HepG2 (cell line): ENCODE results near the gene ACSF3. TPM values are rescaled to one million over a fixed set of nuclear protein-coding genes. Genes with fewer than 3 reads are reported as not detected.

Source experiments
- ATAC-seq: fragments of 200-7000 bp; cut with Tn5 transposase; 3 replicates; pipeline ENCODE4 v1.9.1; 2020; ENCODE audit warnings: mild to moderate bottlenecking, moderate library complexity
- BruUV-seq: library from RNA; stranded (reverse); fragments of 400-500 nt; replicated peaks from 2 replicates; lab custom pipeline; 2021; lab: Mats Ljungman, UMichigan
- CTCF ChIA-PET: fragments of 300-600 bp; formaldehyde crosslinking; extraction: SDS; loops from one replicate; lab custom pipeline; 2021; ENCODE audit warnings: low total read pairs, inconsistent platforms, low intra/inter-chr PET ratio; lab: Yijun Ruan, JAX
- POLR2A ChIA-PET: fragments of 350-600 bp; sonication (Branson Sonifier 250); formaldehyde crosslinking; loops from one replicate; lab custom pipeline; 2020; ENCODE audit warnings: antibody characterized with exemption, inconsistent platforms; lab: Yijun Ruan, JAX
- DNase-seq: peaks from one replicate; pipeline ENCODE4 v3.0.0-alpha.2; 2015; ENCODE audit warnings: low spot score
- FAIRE-seq: peaks from 3 replicates; lab custom pipeline; 2011; peaks lifted over from hg19 to GRCh38; lab: Jason Lieb, UNC
- H2AFZ ChIP-seq: one replicate; pipeline ENCODE4 v1.6.1; 2011; ENCODE audit warnings: low read length, inconsistent platforms
- H3K27ac ChIP-seq: fragments of 300-600 bp; 3 replicates; pipeline ENCODE4 v1.8.0; 2011; ENCODE audit warnings: mixed run types, mild to moderate bottlenecking, mixed read lengths, low read length, inconsistent platforms; ENCODE audit not compliant: insufficient read depth; ENCODE audit errors: extremely low read length
- H3K27me3 ChIP-seq, 2 experiments: fragments of 200-600 bp in 1 of 2; 2 replicates in 1 of 2; 3 replicates in 1 of 2; pipeline versions ENCODE4 v1.6.0 to v1.8.0; 2011; ENCODE audit warnings: low read length in 2 of 2, mild to moderate bottlenecking in 2 of 2, moderate library complexity in 2 of 2, inconsistent platforms in 1 of 2; ENCODE audit not compliant: insufficient read depth in 2 of 2, control insufficient read depth in 1 of 2
- H3K36me3 ChIP-seq, 2 experiments: fragments of 200-600 bp in 1 of 2; replicated peaks in 1 of 2; 2 replicates in 1 of 2; 3 replicates in 1 of 2; pipeline versions ENCODE4 v1.5.1 to v1.8.0; 2011; ENCODE audit warnings: low read length in 2 of 2, inconsistent platforms in 1 of 2; ENCODE audit not compliant: insufficient read depth in 2 of 2, control insufficient read depth in 1 of 2
- H3K4me1 ChIP-seq: 2 replicates; pipeline ENCODE4 v1.5.1; 2012; ENCODE audit warnings: low read length, inconsistent platforms; ENCODE audit not compliant: insufficient read depth
- H3K4me2 ChIP-seq: 2 replicates; pipeline ENCODE4 v1.6.0; 2011; ENCODE audit warnings: low read depth, low read length, inconsistent platforms
- H3K4me3 ChIP-seq, 3 experiments: fragments of 200-600 bp in 1 of 3; sonication (generic), shearing (Covaris generic) in 1 of 3; replicated peaks in 1 of 3; 2 replicates each; pipeline ENCODE4 v1.5.1; 2011 to 2016; ENCODE audit warnings: low read length in 3 of 3, inconsistent platforms in 2 of 3, low read depth in 2 of 3, mild to moderate bottlenecking in 2 of 3, control low read depth in 1 of 3, mixed read lengths in 1 of 3; ENCODE audit not compliant: insufficient read depth in 1 of 3
- H3K79me2 ChIP-seq: one replicate; pipeline ENCODE4 v1.6.1; 2011; ENCODE audit warnings: low read length, inconsistent platforms; ENCODE audit not compliant: insufficient read depth
- H3K9ac ChIP-seq: 2 replicates; pipeline ENCODE4 v1.6.0; 2011; ENCODE audit warnings: mild to moderate bottlenecking, low read depth, low read length, inconsistent platforms; ENCODE audit not compliant: insufficient read depth
- H3K9me3 ChIP-seq: 2 replicates; pipeline ENCODE4 v1.5.1; 2012; ENCODE audit warnings: mild to moderate bottlenecking, low read length
- H4K20me1 ChIP-seq: 2 replicates; pipeline ENCODE4 v1.6.0; 2011; ENCODE audit warnings: inconsistent platforms, mild to moderate bottlenecking, low read length, moderate library complexity; ENCODE audit not compliant: insufficient read depth
- EZH2 ChIP-seq: conservative IDR thresholded peaks from 2 replicates; pipeline ENCODE4 v1.6.1; 2012; ENCODE audit warnings: mild to moderate bottlenecking, low read depth, low read length, moderate library complexity
- KDM5B ChIP-seq: sonication (generic); formaldehyde crosslinking; IDR thresholded peaks from 2 replicates; pipeline ENCODE4 v1.4.0; 2020; ENCODE audit warnings: missing genetic modification reagents, mild to moderate bottlenecking, borderline replicate concordance
- MXI1 ChIP-seq: IDR thresholded peaks from 3 replicates; pipeline ENCODE4 v1.6.1; 2012; ENCODE audit warnings: low read depth, low read length, inconsistent platforms, borderline replicate concordance
- PRPF4 ChIP-seq: fragments of 200-400 bp; formaldehyde crosslinking; IDR thresholded peaks from 2 replicates; pipeline ENCODE4 v1.6.1; 2016; ENCODE audit warnings: low read length, low read depth; ENCODE audit not compliant: poor library complexity, severe bottlenecking
- RXRB ChIP-seq: IDR thresholded peaks from 2 replicates; pipeline ENCODE4 v1.6.1; 2016; ENCODE audit warnings: borderline replicate concordance, missing genetic modification reagents, missing compliant biosample characterization
- ZNF746 ChIP-seq: sonication (generic); formaldehyde crosslinking; IDR thresholded peaks from 2 replicates; pipeline ENCODE4 v1.8.0; 2022; ENCODE audit warnings: mild to moderate bottlenecking, missing genetic modification reagents
- ZNF772 ChIP-seq: sonication (generic); formaldehyde crosslinking; IDR thresholded peaks from 2 replicates; pipeline ENCODE4 v1.5.0; 2020; ENCODE audit warnings: mild to moderate bottlenecking, missing genetic modification reagents
- ZNF839 ChIP-seq: sonication (generic); formaldehyde crosslinking; IDR thresholded peaks from 2 replicates; pipeline ENCODE4 v1.4.0; 2020; ENCODE audit warnings: missing genetic modification reagents, mild to moderate bottlenecking, borderline replicate concordance
- WGBS: methylation state at CpG from one replicate; pipeline ENCODE4 v1.1.6; 2017; ENCODE audit warnings: low lambda C conversion rate; 5-methylcytosine and 5-hydroxymethylcytosine counted together
- in situ Hi-C: cut with HindIII; loops from 2 replicates; pipeline ENCODE4 v1.10.0; 2017; ENCODE audit warnings: low pct_unique_long_range_greater_than_20kb; ENCODE audit not compliant: extremely low pct_ligation_motif_present
- intact Hi-C: fragments of 100-400 bp; cut with micrococcal nuclease; formaldehyde crosslinking; loops from one replicate; pipeline ENCODE4 v1.10.0; 2022; ENCODE audit not compliant: unreplicated experiment
- polyA plus RNA-seq, 8 experiments: library from polyadenylated mRNA; depleted of rRNA in 3 of 8; stranded (reverse) in 7 of 8; unstranded in 1 of 8; fragments of >200 nt; fragmentation: Illumina TruSeq in 4 of 8; extraction: Trizol in 4 of 8; gene quantifications; 2 replicates each; pipeline versions ENCODE4 v1.2.1 to v1.2.3, GENCODE V29; 2011 to 2016; ENCODE audit warnings: low read depth in 4 of 8, missing spikeins in 1 of 8, mixed read lengths in 1 of 8; ENCODE audit not compliant: insufficient read depth in 1 of 8
- total RNA-seq, 5 experiments: library from RNA; depleted of rRNA; stranded (reverse); fragments of >200 nt; fragmentation: Illumina TruSeq; extraction: Trizol; gene quantifications; 2 replicates each; pipeline ENCODE4 v1.2.3, GENCODE V29; 2016; ENCODE audit warnings: low read depth in 1 of 5
- TF ChIP-seq, protein P1 (sequence below): IDR thresholded peaks from 2 replicates; pipeline ENCODE4 v1.6.1; 2018; ENCODE audit warnings: missing genetic modification reagents
- TF ChIP-seq, protein P2 (sequence below): sonication (generic); formaldehyde crosslinking; IDR thresholded peaks from 2 replicates; pipeline ENCODE4 v1.4.0; 2020; ENCODE audit warnings: low read depth, missing genetic modification reagents

ACSF3 gene
- total and polyA plus RNA-seq, 2 of the 13 experiments (the other 11 are each of a cell fraction or from before 2014, with no cell fraction given) = 14.9 to 30.6 TPM

GRCh38 chr16:89078172-89078571 is 15.5 kb upstream of the ACSF3 start:
- FAIRE-seq = no peak
- in situ Hi-C loops = no loop called here
- CTCF ChIA-PET = no interaction called here
- TF ChIP-seq RXRB (CRISPR knock-in tag) (no peak), ZNF746 (CRISPR knock-in tag) (no peak), EZH2 (0 out of 2 replicates have a peak, but pooled peaks have one; percentile 6)
- TF ChIP-seq, all 625 proteins: peak for 1
- H3K36me3 ChIP-seq = no peaks in the 10 kb centered on the region
- WGBS = 14% methylated on average over 8 of the region's 8 CpGs
- no peak overlapping the region for H3K4me2 ChIP-seq
- intact Hi-C loops = no loop called here
- DNase-seq = no peak
- H3K9ac ChIP-seq = no peak overlapping the region
- H3K4me1 ChIP-seq = no peaks in the 10 kb centered on the region
- H3K27me3 ChIP-seq = peaks cover 18 to 62% of the 10 kb centered on the region in 2 experiments
- H2AFZ ChIP-seq = no peak overlapping the region
- peaks cover 21% of the 10 kb centered on the region; the same call in 1 of the 2 replicates for H3K9me3 ChIP-seq
- no TSS peak for BruUV-seq
- no peaks in the 10 kb centered on the region for H3K79me2 ChIP-seq
- H4K20me1 ChIP-seq = no peaks in the 10 kb centered on the region
- POLR2A ChIA-PET = no interaction called here
- no peak overlapping the region for H3K4me3 ChIP-seq
- no peak for ATAC-seq
- H3K27ac ChIP-seq = no peak overlapping the region

- no TSS peak for BruUV-seq
- TF ChIP-seq ZNF839 (no peak), PRPF4 (no peak), MXI1 (no peak), ZNF772 (CRISPR knock-in tag) (no peak), KDM5B (CRISPR knock-in tag) (no peak)
- TF ChIP-seq, protein P1, sequence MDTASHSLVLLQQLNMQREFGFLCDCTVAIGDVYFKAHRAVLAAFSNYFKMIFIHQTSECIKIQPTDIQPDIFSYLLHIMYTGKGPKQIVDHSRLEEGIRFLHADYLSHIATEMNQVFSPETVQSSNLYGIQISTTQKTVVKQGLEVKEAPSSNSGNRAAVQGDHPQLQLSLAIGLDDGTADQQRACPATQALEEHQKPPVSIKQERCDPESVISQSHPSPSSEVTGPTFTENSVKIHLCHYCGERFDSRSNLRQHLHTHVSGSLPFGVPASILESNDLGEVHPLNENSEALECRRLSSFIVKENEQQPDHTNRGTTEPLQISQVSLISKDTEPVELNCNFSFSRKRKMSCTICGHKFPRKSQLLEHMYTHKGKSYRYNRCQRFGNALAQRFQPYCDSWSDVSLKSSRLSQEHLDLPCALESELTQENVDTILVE = no peak
- TF ChIP-seq, protein P2, sequence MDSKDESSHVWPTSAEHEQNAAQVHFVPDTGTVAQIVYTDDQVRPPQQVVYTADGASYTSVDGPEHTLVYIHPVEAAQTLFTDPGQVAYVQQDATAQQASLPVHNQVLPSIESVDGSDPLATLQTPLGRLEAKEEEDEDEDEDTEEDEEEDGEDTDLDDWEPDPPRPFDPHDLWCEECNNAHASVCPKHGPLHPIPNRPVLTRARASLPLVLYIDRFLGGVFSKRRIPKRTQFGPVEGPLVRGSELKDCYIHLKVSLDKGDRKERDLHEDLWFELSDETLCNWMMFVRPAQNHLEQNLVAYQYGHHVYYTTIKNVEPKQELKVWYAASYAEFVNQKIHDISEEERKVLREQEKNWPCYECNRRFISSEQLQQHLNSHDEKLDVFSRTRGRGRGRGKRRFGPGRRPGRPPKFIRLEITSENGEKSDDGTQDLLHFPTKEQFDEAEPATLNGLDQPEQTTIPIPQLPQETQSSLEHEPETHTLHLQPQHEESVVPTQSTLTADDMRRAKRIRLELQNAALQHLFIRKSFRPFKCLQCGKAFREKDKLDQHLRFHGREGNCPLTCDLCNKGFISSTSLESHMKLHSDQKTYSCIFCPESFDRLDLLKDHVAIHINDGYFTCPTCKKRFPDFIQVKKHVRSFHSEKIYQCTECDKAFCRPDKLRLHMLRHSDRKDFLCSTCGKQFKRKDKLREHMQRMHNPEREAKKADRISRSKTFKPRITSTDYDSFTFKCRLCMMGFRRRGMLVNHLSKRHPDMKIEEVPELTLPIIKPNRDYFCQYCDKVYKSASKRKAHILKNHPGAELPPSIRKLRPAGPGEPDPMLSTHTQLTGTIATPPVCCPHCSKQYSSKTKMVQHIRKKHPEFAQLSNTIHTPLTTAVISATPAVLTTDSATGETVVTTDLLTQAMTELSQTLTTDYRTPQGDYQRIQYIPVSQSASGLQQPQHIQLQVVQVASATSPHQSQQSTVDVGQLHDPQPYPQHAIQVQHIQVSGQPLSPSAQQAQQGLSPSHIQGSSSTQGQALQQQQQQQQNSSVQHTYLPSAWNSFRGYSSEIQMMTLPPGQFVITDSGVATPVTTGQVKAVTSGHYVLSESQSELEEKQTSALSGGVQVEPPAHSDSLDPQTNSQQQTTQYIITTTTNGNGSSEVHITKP (CRISPR knock-in tag) = no peak
These were observed 14.1 kb upstream of the ACSF3 start for GRCh38 chr16:89079434-89079980.

More at GRCh38 chr16:89079434-89079980, 14.1 kb upstream of the ACSF3 start:
- FAIRE-seq (no peak), DNase-seq (no peak), ATAC-seq (no peak; the same call in 2 of the 3 replicates)
- H4K20me1 ChIP-seq = no peaks in the 10 kb centered on the region
- H3K27me3 ChIP-seq = peaks cover 18 to 57% of the 10 kb centered on the region in 2 experiments
- H3K4me3 ChIP-seq = no peak overlapping the region
- intact Hi-C loops (no loop called here), in situ Hi-C loops (no loop called here)
- POLR2A ChIA-PET = no interaction called here
- CTCF ChIA-PET = no interaction called here
- no peak overlapping the region for H3K9ac ChIP-seq
- H3K9me3 ChIP-seq = peaks cover 13% of the 10 kb centered on the region; the same call in 1 of the 2 replicates
- H3K4me2 ChIP-seq = no peak overlapping the region
- no peaks in the 10 kb centered on the region for H3K4me1 ChIP-seq
- H3K27ac ChIP-seq = no peak overlapping the region
- H3K36me3 ChIP-seq = no peaks in the 10 kb centered on the region
- 10% methylated on average over 19 of the region's 19 CpGs for WGBS
- H2AFZ ChIP-seq = no peak overlapping the region
- H3K79me2 ChIP-seq = no peaks in the 10 kb centered on the region
